Endothelial cell of umbilical vein (primary cell): ENCODE measurements around the gene ZDHHC11B. TPM values are rescaled to one million over a fixed set of nuclear protein-coding genes. Genes with fewer than 3 reads are reported as not detected.
"Not testable (repeated sequence)": the region's sequence is repeated elsewhere in the genome, so short reads cannot be mapped to it uniquely, and the experiment has no call there.

ENCODE experiments used
- BruUV-seq: library from RNA; stranded (reverse); fragments of 400-500 nt; replicated peaks from 2 replicates; lab custom pipeline; 2021; lab: Mats Ljungman, UMichigan
- CTCF ChIA-PET: fragments of 300-600, 350-600 bp; sonication (Branson Sonifier 250); formaldehyde crosslinking; loops from one replicate; lab custom pipeline; 2021; ENCODE audit warnings: antibody characterized with exemption, inconsistent platforms; lab: Charles Lee
- POLR2A ChIA-PET: fragments of 300-600, 350-600 bp; sonication (Branson Sonifier 250); formaldehyde crosslinking; loops from one replicate; lab custom pipeline; 2021; ENCODE audit warnings: antibody characterized with exemption, inconsistent platforms; lab: Charles Lee
- DNase-seq: peaks from one replicate; pipeline ENCODE4 v3.0.0-alpha.2; 2011; ENCODE audit warnings: low read depth, low spot score
- FAIRE-seq: peaks from 2 replicates; lab custom pipeline; 2011; peaks lifted over from hg19 to GRCh38; lab: Jason Lieb, UNC
- H2AFZ ChIP-seq: 2 replicates; pipeline ENCODE4 v1.6.0; 2012; ENCODE audit warnings: low read depth, low read length, control low read depth, inconsistent platforms
- H3K27ac ChIP-seq: 2 replicates; pipeline ENCODE4 v1.5.1; 2011; ENCODE audit warnings: low read depth, mild to moderate bottlenecking, control low read depth, low read length, moderate library complexity; ENCODE audit not compliant: insufficient read depth
- H3K27me3 ChIP-seq, 2 experiments: 2 replicates each; pipeline versions ENCODE4 v1.6.0 to v1.6.1; 2011; ENCODE audit warnings: low read length in 2 of 2, mixed read lengths in 1 of 2; ENCODE audit not compliant: control insufficient read depth in 2 of 2, insufficient read depth in 2 of 2
- H3K36me3 ChIP-seq, 2 experiments: 2 replicates in 1 of 2; 3 replicates in 1 of 2; pipeline ENCODE4 v1.5.1; 2011; ENCODE audit warnings: low read length in 2 of 2, mild to moderate bottlenecking in 1 of 2, moderate library complexity in 1 of 2; ENCODE audit not compliant: control insufficient read depth in 2 of 2, insufficient read depth in 2 of 2; ENCODE audit errors: extremely low read depth in 1 of 2
- H3K4me1 ChIP-seq: 3 replicates; pipeline ENCODE4 v1.5.1; 2011; ENCODE audit warnings: mild to moderate bottlenecking, low read length; ENCODE audit not compliant: control insufficient read depth, insufficient read depth; ENCODE audit errors: extremely low read depth
- H3K4me2 ChIP-seq: 2 replicates; pipeline ENCODE4 v1.6.1; 2011; ENCODE audit warnings: low read length, control low read depth, mixed read lengths; ENCODE audit not compliant: insufficient read depth
- H3K4me3 ChIP-seq, 3 experiments: fragments of 200-600 bp in 1 of 3; sonication (generic), shearing (Covaris generic) in 1 of 3; replicated peaks in 1 of 3; 2 replicates each; pipeline ENCODE4 v1.5.1; 2011 to 2016; ENCODE audit warnings: control low read depth in 3 of 3, low read length in 3 of 3, mild to moderate bottlenecking in 2 of 3, inconsistent platforms in 1 of 3, low read depth in 1 of 3, moderate library complexity in 1 of 3; ENCODE audit not compliant: insufficient read depth in 1 of 3
- H3K79me2 ChIP-seq: 2 replicates; pipeline ENCODE4 v1.6.0; 2012; ENCODE audit warnings: low read length, inconsistent platforms; ENCODE audit not compliant: control insufficient read depth, insufficient read depth
- H3K9ac ChIP-seq: replicated peaks from 2 replicates; pipeline ENCODE3; 2011; ENCODE audit warnings: low read length, control low read depth; ENCODE audit not compliant: insufficient read depth; ENCODE audit errors: extremely low read depth
- H3K9me1 ChIP-seq: replicated peaks from 3 replicates; pipeline ENCODE4 v1.6.0; 2011; ENCODE audit warnings: mild to moderate bottlenecking, low read length; ENCODE audit not compliant: control insufficient read depth, insufficient read depth; ENCODE audit errors: extremely low read depth
- H3K9me3 ChIP-seq: replicated peaks from 2 replicates; pipeline ENCODE4 v1.5.1; 2012; ENCODE audit warnings: low read length, inconsistent platforms; ENCODE audit not compliant: control insufficient read depth, insufficient read depth
- H4K20me1 ChIP-seq: replicated peaks from 2 replicates; pipeline ENCODE3; 2011; ENCODE audit warnings: mild to moderate bottlenecking, low read length; ENCODE audit not compliant: control insufficient read depth, insufficient read depth; ENCODE audit errors: extremely low read depth
- dilution Hi-C: fragments of 300-500 bp; cut with MboI; formaldehyde crosslinking; loops from one replicate; pipeline ENCODE4 v1.15.0; 2019; ENCODE audit warnings: low sequenced_read_pairs; ENCODE audit not compliant: extremely low pct_ligation_motif_present
- intact Hi-C: fragments of 100-400 bp; cut with micrococcal nuclease; formaldehyde crosslinking; loops from one replicate; pipeline ENCODE4 v1.10.0; 2022
- polyA plus RNA-seq, 4 experiments: library from polyadenylated mRNA; depleted of rRNA in 3 of 4; stranded (reverse) in 3 of 4; unstranded in 1 of 4; fragments of >200 nt; gene quantifications; 2 replicates each; pipeline versions ENCODE4 v1.2.1 to v1.2.3, GENCODE V29; 2011 to 2012; ENCODE audit warnings: missing spikeins in 1 of 4
- total RNA-seq: library from RNA; stranded (reverse); gene quantifications from 2 replicates; pipeline ENCODE4 v1.2.3, GENCODE V29; 2021

Gene ZDHHC11B
- total and polyA plus RNA-seq, 2 donors (not counting 3 experiments of a cell fraction or from before 2014, with no cell fraction given), result not detected

DNA sequence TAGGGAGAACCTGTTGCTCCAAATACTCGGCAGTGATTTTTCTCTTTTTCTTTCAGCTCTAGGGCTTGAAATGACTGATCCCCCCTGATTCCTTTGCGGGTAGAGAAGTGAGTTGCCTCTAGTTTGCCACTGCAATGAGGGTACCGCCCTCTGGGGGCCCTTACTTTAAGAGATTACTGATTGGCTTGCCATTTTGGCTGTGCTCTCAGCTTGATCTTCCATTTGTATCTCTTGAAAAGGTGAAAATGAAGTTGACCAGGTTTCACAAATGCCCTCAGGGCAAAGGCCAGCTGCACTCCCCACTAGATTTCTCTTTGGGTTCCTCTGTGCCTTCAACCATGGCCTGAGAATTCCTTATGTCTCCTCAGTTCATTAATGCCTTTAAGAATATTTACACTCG lies 13.5 kb upstream of the ZDHHC11B start:
- H3K79me2 ChIP-seq, H3K9me1 ChIP-seq, H3K4me3 ChIP-seq, H3K27me3 ChIP-seq, H4K20me1 ChIP-seq, H2AFZ ChIP-seq, H3K27ac ChIP-seq, dilution Hi-C loops, H3K4me2 ChIP-seq, POLR2A ChIA-PET, FAIRE-seq, H3K9me3 ChIP-seq, CTCF ChIA-PET, DNase-seq, intact Hi-C loops, H3K9ac ChIP-seq, H3K4me1 ChIP-seq, BruUV-seq, H3K36me3 ChIP-seq: not testable (repeated sequence)

DNA sequence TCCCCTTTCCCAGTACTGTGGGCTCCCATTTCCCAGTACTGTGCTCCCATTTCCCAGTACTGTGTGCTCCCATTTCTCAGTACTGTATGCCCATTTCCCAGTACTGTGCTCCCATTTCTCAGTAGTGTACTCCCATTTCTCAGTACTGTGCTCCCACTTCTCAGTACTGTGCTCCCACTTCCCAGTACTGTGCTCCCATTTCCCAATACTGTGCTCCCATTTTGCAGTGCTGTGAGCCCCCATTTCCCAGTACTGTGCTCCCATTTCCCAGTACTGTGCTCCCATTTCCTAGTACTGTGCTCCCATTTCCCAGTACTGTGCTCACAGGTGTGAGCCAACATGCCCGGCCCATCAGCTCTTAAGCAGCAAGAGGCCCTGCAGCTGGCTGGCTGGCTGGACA lies 11.3 kb upstream of the ZDHHC11B start:
- H2AFZ ChIP-seq, H3K4me3 ChIP-seq, H3K4me1 ChIP-seq, H4K20me1 ChIP-seq, H3K79me2 ChIP-seq, intact Hi-C loops, BruUV-seq, H3K36me3 ChIP-seq, DNase-seq, dilution Hi-C loops, POLR2A ChIA-PET, H3K9me1 ChIP-seq, CTCF ChIA-PET, H3K9me3 ChIP-seq, H3K9ac ChIP-seq, H3K27me3 ChIP-seq, FAIRE-seq, H3K4me2 ChIP-seq, H3K27ac ChIP-seq: not testable (repeated sequence)

DNA sequence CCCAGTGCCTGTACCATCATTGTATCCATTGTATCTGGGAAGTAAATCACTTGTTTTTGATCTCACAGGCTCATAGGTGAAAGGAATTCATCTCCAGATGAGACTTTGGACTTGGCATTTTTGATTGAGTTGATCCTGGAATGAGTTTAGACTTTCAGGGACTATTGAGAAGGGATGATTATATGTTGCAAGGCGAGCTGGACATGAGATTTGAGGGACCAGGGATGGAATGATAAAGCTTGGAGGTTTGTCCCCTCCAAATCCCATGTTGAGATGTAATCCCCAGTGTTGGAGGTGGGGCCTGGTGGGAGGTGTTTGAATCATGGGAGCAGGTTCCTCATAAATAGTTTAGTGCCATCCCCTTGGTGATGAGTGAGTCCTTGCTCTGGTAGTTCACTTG lies 10.4 kb upstream of the ZDHHC11B start:
- H3K9me3 ChIP-seq, POLR2A ChIA-PET, intact Hi-C loops, H3K4me3 ChIP-seq, H4K20me1 ChIP-seq, H3K9me1 ChIP-seq, H2AFZ ChIP-seq, dilution Hi-C loops, BruUV-seq, H3K27me3 ChIP-seq, H3K9ac ChIP-seq, H3K4me1 ChIP-seq, H3K36me3 ChIP-seq, H3K27ac ChIP-seq, FAIRE-seq, CTCF ChIA-PET, H3K4me2 ChIP-seq, DNase-seq, H3K79me2 ChIP-seq: not testable (repeated sequence)

DNA sequence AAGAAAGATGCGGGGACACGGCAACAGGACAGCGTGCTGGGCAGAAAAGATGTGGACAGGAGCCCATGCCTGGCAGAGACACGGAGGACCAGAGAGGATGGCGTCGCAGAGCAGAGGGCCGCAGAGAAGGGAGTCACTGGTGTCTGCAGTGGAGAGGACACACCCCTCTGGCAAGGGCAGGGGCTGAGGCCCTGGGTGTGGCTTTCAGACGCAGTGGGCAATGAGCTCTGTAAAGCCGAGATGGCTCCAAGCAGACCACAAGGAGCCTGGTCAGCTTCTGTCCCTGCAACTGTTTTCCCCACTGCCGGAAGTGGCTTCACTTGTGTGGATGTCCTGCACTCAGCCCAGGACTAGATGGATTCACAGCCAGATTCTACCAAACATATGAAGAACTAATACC lies 4.2 kb upstream of the ZDHHC11B start:
- H3K4me2 ChIP-seq, CTCF ChIA-PET, dilution Hi-C loops: not testable (repeated sequence)

More for the DNA sequence above, 4.2 kb upstream of the ZDHHC11B start:
- H3K27me3 ChIP-seq, H3K9me1 ChIP-seq, intact Hi-C loops, H2AFZ ChIP-seq, H3K36me3 ChIP-seq, H3K9ac ChIP-seq, H3K9me3 ChIP-seq, H3K4me1 ChIP-seq, POLR2A ChIA-PET, BruUV-seq, H3K4me3 ChIP-seq, H3K27ac ChIP-seq, H4K20me1 ChIP-seq, FAIRE-seq, DNase-seq, H3K79me2 ChIP-seq: not testable (repeated sequence)
